ENCODE data around the gene CHCHD6.

CHCHD6 gene

DNA sequence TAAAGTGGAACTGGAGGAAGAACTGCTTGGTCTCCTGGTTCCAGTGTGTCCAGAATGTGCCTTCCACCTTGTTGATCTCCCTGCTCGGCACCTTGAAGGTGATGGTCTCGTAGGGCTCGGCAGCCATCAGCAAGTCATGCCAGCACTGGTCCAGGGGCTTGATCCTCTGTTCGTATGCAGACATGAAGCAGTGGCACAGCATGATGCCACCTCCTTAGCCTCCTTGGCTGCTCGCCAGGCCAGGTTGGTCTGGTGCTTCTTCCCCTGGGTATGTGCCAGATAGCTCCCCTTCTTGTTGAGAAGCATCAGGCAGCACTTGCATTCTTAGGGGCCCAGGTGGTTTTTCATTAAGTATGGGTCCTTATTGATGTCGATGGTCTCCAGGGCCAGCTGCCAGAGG, 31.3 kb upstream of the CHCHD6 start:
- Histone ChIP-seq H3K36me3 (ENCODE audit: control insufficient read depth, insufficient read depth, low read length) (no peaks in the 10 kb centered on the region), H3K4me1 (ENCODE audit: control insufficient read depth, insufficient read depth, low read length, poor library complexity, severe bottlenecking) (no peaks in the 10 kb centered on the region), H3K4me3 (ENCODE audit: extremely low read depth, insufficient read depth, low read length, poor library complexity, severe bottlenecking) (no peak overlapping the region), H3K27ac (ENCODE audit: low read depth, low read length, severe bottlenecking) (no peak overlapping the region), H3K9me3 (ENCODE audit: control insufficient read depth, low read length) (peaks cover 15% of the 10 kb centered on the region)
- WGBS, 2 experiments (ENCODE audit: insufficient coverage in 2 of 2), result 80 to 91% methylated on average over 6 of the region's 6 CpGs

DNA sequence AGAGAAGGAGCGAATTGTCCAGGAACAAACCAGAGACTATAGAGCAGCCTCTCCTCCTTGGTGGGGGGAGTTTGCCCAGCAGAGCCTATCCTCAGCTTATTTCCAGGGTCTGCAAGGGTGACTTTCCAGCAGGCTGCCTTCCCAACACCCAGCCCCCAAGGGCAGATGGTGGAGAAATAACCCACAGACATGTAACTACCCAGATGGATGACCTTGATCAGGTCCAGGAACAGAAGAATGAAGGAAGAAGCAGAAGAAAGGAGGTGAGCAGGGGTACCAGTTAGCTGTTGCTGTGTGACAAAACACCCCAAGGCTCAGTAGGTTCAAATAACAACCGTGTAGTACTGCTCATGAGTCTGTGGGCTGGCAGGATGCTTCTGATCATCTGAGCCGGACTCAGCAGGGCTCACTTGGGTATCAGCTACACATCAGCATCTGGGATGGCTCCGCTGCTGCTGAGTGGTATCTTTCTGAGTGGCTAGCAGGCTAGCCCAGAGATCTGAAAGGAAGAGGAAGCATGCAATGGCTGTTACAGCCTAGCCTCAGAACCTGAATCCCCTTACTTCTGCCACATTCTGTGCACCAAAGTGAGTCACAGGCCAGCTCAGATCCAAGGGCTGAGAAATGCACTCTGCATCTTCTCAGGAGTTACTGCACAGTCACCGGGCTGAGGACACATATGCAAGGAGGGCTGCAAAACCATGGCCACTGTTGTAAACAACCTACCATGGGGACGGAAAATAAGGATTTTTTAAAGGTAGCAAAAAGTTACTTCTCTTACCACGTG, 26.9 kb upstream of the CHCHD6 start:
- H3K4me3 ChIP-seq (ENCODE audit: extremely low read depth, insufficient read depth, low read length, poor library complexity, severe bottlenecking), result no peak overlapping the region
- peaks cover 15% of the 10 kb centered on the region for H3K9me3 ChIP-seq (ENCODE audit: control insufficient read depth, low read length)
- H3K36me3 ChIP-seq (ENCODE audit: control insufficient read depth, insufficient read depth, low read length), result no peaks in the 10 kb centered on the region
- H3K27ac ChIP-seq (ENCODE audit: low read depth, low read length, severe bottlenecking), result no peak overlapping the region
- no peaks in the 10 kb centered on the region for H3K4me1 ChIP-seq (ENCODE audit: control insufficient read depth, insufficient read depth, low read length, poor library complexity, severe bottlenecking)
- 81 to 91% methylated on average over 3 to 6 of the region's 7 CpGs for WGBS, 2 experiments (ENCODE audit: insufficient coverage in 2 of 2)

- H3K9me3 ChIP-seq (ENCODE audit: control insufficient read depth, low read length), result peaks cover 15% of the 10 kb centered on the region
- WGBS, 2 experiments (ENCODE audit: insufficient coverage in 2 of 2), result 92 to 93% methylated on average over 7 to 13 of the region's 13 CpGs
- no peaks in the 10 kb centered on the region for H3K4me1 ChIP-seq (ENCODE audit: control insufficient read depth, insufficient read depth, low read length, poor library complexity, severe bottlenecking)
- H3K4me3 ChIP-seq (ENCODE audit: extremely low read depth, insufficient read depth, low read length, poor library complexity, severe bottlenecking), result no peak overlapping the region
- no peaks in the 10 kb centered on the region for H3K36me3 ChIP-seq (ENCODE audit: control insufficient read depth, insufficient read depth, low read length)
- H3K27ac ChIP-seq (ENCODE audit: low read depth, low read length, severe bottlenecking), result no peak overlapping the region
Measured at GRCh38 chr3:126677862-126678503, 26.1 kb upstream of the CHCHD6 start.

GRCh38 chr3:126678693-126679317, 25.2 kb upstream of the CHCHD6 start:
- no peaks in the 10 kb centered on the region for H3K4me1 ChIP-seq (ENCODE audit: control insufficient read depth, insufficient read depth, low read length, poor library complexity, severe bottlenecking)
- no peak overlapping the region for H3K27ac ChIP-seq (ENCODE audit: low read depth, low read length, severe bottlenecking)
- peaks cover 9% of the 10 kb centered on the region for H3K9me3 ChIP-seq (ENCODE audit: control insufficient read depth, low read length)
- no peaks in the 10 kb centered on the region for H3K36me3 ChIP-seq (ENCODE audit: control insufficient read depth, insufficient read depth, low read length)
- 58 to 64% methylated on average over 28 of the region's 30 CpGs for whole genome bisulfite sequencing, 2 experiments (ENCODE audit: insufficient coverage in 2 of 2)
- H3K4me3 ChIP-seq (ENCODE audit: extremely low read depth, insufficient read depth, low read length, poor library complexity, severe bottlenecking), result no peak overlapping the region

DNA sequence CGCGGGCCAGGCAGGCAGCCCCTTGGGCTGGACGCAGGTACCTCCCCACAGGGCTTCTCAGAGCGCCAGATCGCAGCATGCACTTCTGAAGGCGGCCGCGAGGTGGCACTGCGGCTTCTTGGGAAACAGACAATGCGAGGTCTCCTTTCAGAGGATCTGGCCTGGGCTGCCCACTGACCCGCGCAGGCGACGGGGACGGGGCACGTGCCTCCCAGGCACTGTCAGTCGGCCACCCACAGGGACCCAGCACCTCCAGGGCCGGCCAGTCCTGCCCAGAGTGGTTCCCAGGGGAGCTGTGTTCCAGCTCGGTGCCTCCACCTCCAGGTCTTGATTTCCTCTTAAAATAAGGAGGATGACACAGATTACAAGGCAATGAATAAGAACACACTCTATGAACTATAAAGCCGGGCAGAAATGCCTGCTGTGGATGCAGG, 24.7 kb upstream of the CHCHD6 start:
- no peak overlapping the region for H3K4me3 ChIP-seq (ENCODE audit: extremely low read depth, insufficient read depth, low read length, poor library complexity, severe bottlenecking)
- no peaks in the 10 kb centered on the region for H3K36me3 ChIP-seq (ENCODE audit: control insufficient read depth, insufficient read depth, low read length)
- peaks cover 8% of the 10 kb centered on the region for H3K9me3 ChIP-seq (ENCODE audit: control insufficient read depth, low read length)
- no peaks in the 10 kb centered on the region for H3K4me1 ChIP-seq (ENCODE audit: control insufficient read depth, insufficient read depth, low read length, poor library complexity, severe bottlenecking)
- 2 to 5% methylated on average over 18 of the region's 20 CpGs for WGBS, 2 experiments (ENCODE audit: insufficient coverage in 2 of 2)
- H3K27ac ChIP-seq (ENCODE audit: low read depth, low read length, severe bottlenecking), result no peak overlapping the region

DNA sequence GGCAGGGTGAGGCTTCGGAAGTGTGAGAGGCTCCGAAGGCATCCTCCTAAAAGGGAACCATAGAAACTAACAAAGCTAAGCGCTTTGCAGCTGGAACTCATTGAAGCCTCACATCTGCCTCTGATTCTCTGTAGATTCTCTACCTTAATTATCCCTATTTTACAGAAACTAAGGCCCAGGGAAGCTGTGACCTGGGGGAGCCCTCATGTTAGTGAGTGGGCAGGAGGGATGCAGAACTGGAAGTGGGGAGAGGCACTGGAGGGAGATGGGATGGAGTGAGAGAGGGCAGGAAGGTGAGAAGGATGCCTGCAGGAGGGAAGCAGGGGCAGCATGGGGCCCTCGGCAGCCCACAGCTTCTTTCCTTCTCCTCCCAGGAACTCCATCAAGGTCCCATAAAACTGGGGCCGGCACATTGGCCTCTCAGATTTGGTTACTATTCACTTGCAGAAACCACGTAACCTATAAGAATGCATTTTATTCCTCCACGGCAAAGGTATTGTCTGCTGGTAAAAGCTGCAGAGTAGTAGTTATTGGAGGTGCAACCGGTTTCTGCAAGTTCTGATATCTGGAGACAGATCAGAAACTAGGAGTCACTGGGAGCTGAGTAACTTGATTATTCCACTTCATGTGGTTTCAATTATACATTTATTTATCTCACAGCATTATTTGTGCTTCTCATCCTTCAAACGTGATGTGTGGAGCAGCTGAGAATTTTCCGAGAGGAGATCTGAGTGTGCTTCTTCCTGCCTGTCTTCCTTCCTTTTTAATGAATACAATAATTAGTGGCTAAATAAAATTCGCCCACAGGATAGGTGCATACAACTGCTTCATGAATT, 24.0 kb upstream of the CHCHD6 start:
- no peak overlapping the region for H3K4me3 ChIP-seq (ENCODE audit: extremely low read depth, insufficient read depth, low read length, poor library complexity, severe bottlenecking)
- 80 to 81% methylated on average over 3 to 4 of the region's 11 CpGs for WGBS, 2 experiments (ENCODE audit: insufficient coverage in 2 of 2)
- H3K27ac ChIP-seq (ENCODE audit: low read depth, low read length, severe bottlenecking), result no peak overlapping the region
- H3K4me1 ChIP-seq (ENCODE audit: control insufficient read depth, insufficient read depth, low read length, poor library complexity, severe bottlenecking), result no peaks in the 10 kb centered on the region
- H3K9me3 ChIP-seq (ENCODE audit: control insufficient read depth, low read length), result peaks cover 2% of the 10 kb centered on the region
- H3K36me3 ChIP-seq (ENCODE audit: control insufficient read depth, insufficient read depth, low read length), result no peaks in the 10 kb centered on the region

DNA sequence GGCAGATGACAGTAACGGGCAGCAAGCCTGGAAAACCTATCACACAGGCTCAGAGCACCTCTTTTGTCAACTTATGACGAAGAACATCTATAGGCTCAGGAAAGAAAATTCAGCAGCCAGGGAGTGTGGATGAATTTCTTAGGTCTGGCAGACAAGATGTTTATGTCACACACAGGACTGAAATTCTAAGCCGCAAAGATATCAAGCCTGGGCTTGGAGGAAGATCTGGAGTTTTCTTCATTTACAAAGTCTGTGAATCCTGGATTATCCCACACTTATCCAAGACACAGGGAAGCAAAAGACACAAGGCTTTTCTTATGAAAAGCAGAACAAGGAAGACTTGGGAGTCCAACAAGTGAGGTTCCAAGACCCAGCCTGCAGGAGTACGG, 23.4 kb upstream of the CHCHD6 start:
- WGBS, 2 experiments (ENCODE audit: insufficient coverage in 2 of 2), result 69 to 82% methylated on average over 3 to 4 of the region's 4 CpGs

GRCh38 chr3:126682009-126682408, 22.0 kb upstream of the CHCHD6 start:
- no peaks in the 10 kb centered on the region for H3K9me3 ChIP-seq (ENCODE audit: control insufficient read depth, low read length)
- no peak overlapping the region for H3K4me3 ChIP-seq (ENCODE audit: extremely low read depth, insufficient read depth, low read length, poor library complexity, severe bottlenecking)
- no peak overlapping the region for H3K27ac ChIP-seq (ENCODE audit: low read depth, low read length, severe bottlenecking)
- H3K4me1 ChIP-seq (ENCODE audit: control insufficient read depth, insufficient read depth, low read length, poor library complexity, severe bottlenecking), result no peaks in the 10 kb centered on the region
- no peaks in the 10 kb centered on the region for H3K36me3 ChIP-seq (ENCODE audit: control insufficient read depth, insufficient read depth, low read length)
- WGBS, 2 experiments (ENCODE audit: insufficient coverage in 2 of 2), result 82 to 94% methylated on average over 2 of the region's 2 CpGs

More for the DNA sequence above, 23.4 kb upstream of the CHCHD6 start:
- no peaks in the 10 kb centered on the region for H3K36me3 ChIP-seq (ENCODE audit: control insufficient read depth, insufficient read depth, low read length)
- no peaks in the 10 kb centered on the region for H3K9me3 ChIP-seq (ENCODE audit: control insufficient read depth, low read length)
- H3K27ac ChIP-seq (ENCODE audit: low read depth, low read length, severe bottlenecking), result no peak overlapping the region
- no peaks in the 10 kb centered on the region for H3K4me1 ChIP-seq (ENCODE audit: control insufficient read depth, insufficient read depth, low read length, poor library complexity, severe bottlenecking)
- H3K4me3 ChIP-seq (ENCODE audit: extremely low read depth, insufficient read depth, low read length, poor library complexity, severe bottlenecking), result no peak overlapping the region

GRCh38 chr3:126683069-126683468, 21.0 kb upstream of the CHCHD6 start:
- H3K9me3 ChIP-seq (ENCODE audit: control insufficient read depth, low read length), result no peaks in the 10 kb centered on the region
- H3K36me3 ChIP-seq (ENCODE audit: control insufficient read depth, insufficient read depth, low read length), result no peaks in the 10 kb centered on the region
- 94 to 100% methylated on average over 2 to 4 of the region's 5 CpGs for WGBS, 2 experiments (ENCODE audit: insufficient coverage in 2 of 2)
- no peak overlapping the region for H3K4me3 ChIP-seq (ENCODE audit: extremely low read depth, insufficient read depth, low read length, poor library complexity, severe bottlenecking)
- H3K27ac ChIP-seq (ENCODE audit: low read depth, low read length, severe bottlenecking), result no peak overlapping the region
- H3K4me1 ChIP-seq (ENCODE audit: control insufficient read depth, insufficient read depth, low read length, poor library complexity, severe bottlenecking), result no peaks in the 10 kb centered on the region

GRCh38 chr3:126684218-126684751, 19.8 kb upstream of the CHCHD6 start:
- no peaks in the 10 kb centered on the region for H3K4me1 ChIP-seq (ENCODE audit: control insufficient read depth, insufficient read depth, low read length, poor library complexity, severe bottlenecking)
- 67 to 68% methylated on average over 4 to 5 of the region's 7 CpGs for whole genome bisulfite sequencing, 2 experiments (ENCODE audit: insufficient coverage in 2 of 2)
- no peaks in the 10 kb centered on the region for H3K9me3 ChIP-seq (ENCODE audit: control insufficient read depth, low read length)
- H3K4me3 ChIP-seq (ENCODE audit: extremely low read depth, insufficient read depth, low read length, poor library complexity, severe bottlenecking), result no peak overlapping the region
- H3K27ac ChIP-seq (ENCODE audit: low read depth, low read length, severe bottlenecking), result no peak overlapping the region
- no peaks in the 10 kb centered on the region for H3K36me3 ChIP-seq (ENCODE audit: control insufficient read depth, insufficient read depth, low read length)
